HepG2 (cell line): ENCODE measurements around the gene PSORS1C2. TPM values are rescaled to one million over a fixed set of nuclear protein-coding genes. Genes with fewer than 3 reads are reported as not detected.

Experiments
- KDM2A ChIP-seq: sonication (generic); formaldehyde crosslinking; IDR thresholded peaks from 2 replicates; pipeline ENCODE4 v1.4.0; 2020; ENCODE audit warnings: low read depth, missing genetic modification reagents, borderline replicate concordance
- KLF13 ChIP-seq: sonication (generic); formaldehyde crosslinking; IDR thresholded peaks from 2 replicates; pipeline ENCODE4 v1.4.0; 2020; ENCODE audit warnings: mild to moderate bottlenecking, missing genetic modification reagents
- PAF1 ChIP-seq: IDR thresholded peaks from 2 replicates; pipeline ENCODE4 v1.6.1; 2016; ENCODE audit warnings: missing genetic modification reagents, missing compliant biosample characterization
- POLR2G ChIP-seq: fragments of 200-400 bp; formaldehyde crosslinking; IDR thresholded peaks from 2 replicates; pipeline ENCODE4 v1.6.1; 2018; ENCODE audit warnings: mild to moderate bottlenecking, low read depth, low read length, moderate library complexity
- RXRA ChIP-seq: sonication (generic); formaldehyde crosslinking; IDR thresholded peaks from 2 replicates; pipeline ENCODE4 v1.5.1; 2020; ENCODE audit warnings: missing genetic modification reagents
- SKI ChIP-seq: fragments of 450-650 bp; IDR thresholded peaks from one replicate; pipeline ENCODE4 v1.6.1; 2018; ENCODE audit warnings: mild to moderate bottlenecking; ENCODE audit not compliant: partially characterized antibody
- TMF1 ChIP-seq: sonication (generic); formaldehyde crosslinking; IDR thresholded peaks from 2 replicates; pipeline ENCODE4 v1.8.1; 2022; ENCODE audit warnings: low read depth, missing genetic modification reagents
- TP53 ChIP-seq: sonication (generic); formaldehyde crosslinking; conservative IDR thresholded peaks from 2 replicates; pipeline ENCODE4 v1.4.0; 2020; ENCODE audit warnings: missing genetic modification reagents
- ZBTB20 ChIP-seq: sonication (generic); formaldehyde crosslinking; IDR thresholded peaks from 2 replicates; pipeline ENCODE4 v1.8.1; 2023; ENCODE audit warnings: missing genetic modification reagents, low read depth, mild to moderate bottlenecking, borderline replicate concordance
- ZBTB38 ChIP-seq: sonication (generic); formaldehyde crosslinking; IDR thresholded peaks from 2 replicates; pipeline ENCODE4 v1.5.1; 2020; ENCODE audit warnings: mild to moderate bottlenecking, missing genetic modification reagents
- ZBTB8A ChIP-seq: sonication (generic); formaldehyde crosslinking; IDR thresholded peaks from 2 replicates; pipeline ENCODE4 v1.4.0; 2020; ENCODE audit warnings: mild to moderate bottlenecking, low read depth, missing genetic modification reagents, borderline replicate concordance
- ZNF296 ChIP-seq: sonication (generic); formaldehyde crosslinking; conservative IDR thresholded peaks from 2 replicates; pipeline ENCODE4 v1.5.0; 2020; ENCODE audit warnings: mild to moderate bottlenecking, missing genetic modification reagents
- ZNF501 ChIP-seq: sonication (generic); formaldehyde crosslinking; IDR thresholded peaks from 2 replicates; pipeline ENCODE4 v1.5.1; 2020; ENCODE audit warnings: mild to moderate bottlenecking, moderate library complexity, missing genetic modification reagents
- ZNF674 ChIP-seq: sonication (generic); formaldehyde crosslinking; IDR thresholded peaks from 2 replicates; pipeline ENCODE4 v1.5.0; 2020; ENCODE audit warnings: low read depth, mild to moderate bottlenecking, missing genetic modification reagents
- ZNF841 ChIP-seq: sonication (generic); formaldehyde crosslinking; IDR thresholded peaks from 2 replicates; pipeline ENCODE4 v1.8.1; 2023; ENCODE audit warnings: missing genetic modification reagents, borderline replicate concordance
- polyA plus RNA-seq, 8 experiments: library from polyadenylated mRNA; depleted of rRNA in 3 of 8; stranded (reverse) in 7 of 8; unstranded in 1 of 8; fragments of >200 nt; fragmentation: Illumina TruSeq in 4 of 8; extraction: Trizol in 4 of 8; gene quantifications; 2 replicates each; pipeline versions ENCODE4 v1.2.1 to v1.2.3, GENCODE V29; 2011 to 2016; ENCODE audit warnings: low read depth in 4 of 8, missing spikeins in 1 of 8, mixed read lengths in 1 of 8; ENCODE audit not compliant: insufficient read depth in 1 of 8
- total RNA-seq, 5 experiments: library from RNA; depleted of rRNA; stranded (reverse); fragments of >200 nt; fragmentation: Illumina TruSeq; extraction: Trizol; gene quantifications; 2 replicates each; pipeline ENCODE4 v1.2.3, GENCODE V29; 2016; ENCODE audit warnings: low read depth in 1 of 5
- TF ChIP-seq, protein P1 (sequence below): sonication (generic); formaldehyde crosslinking; IDR thresholded peaks from 2 replicates; pipeline ENCODE4 v1.4.0; 2020; ENCODE audit warnings: mild to moderate bottlenecking, missing genetic modification reagents, borderline replicate concordance
- TF ChIP-seq, protein P2 (sequence below): sonication (generic); formaldehyde crosslinking; IDR thresholded peaks from 2 replicates; pipeline ENCODE4 v1.5.1; 2020; ENCODE audit warnings: mild to moderate bottlenecking, missing genetic modification reagents, borderline replicate concordance
- TF ChIP-seq, protein P3 (sequence below): sonication (generic); formaldehyde crosslinking; IDR thresholded peaks from 2 replicates; pipeline ENCODE4 v1.5.1; 2020; ENCODE audit warnings: missing genetic modification reagents, mild to moderate bottlenecking, borderline replicate concordance
- TF ChIP-seq, protein P4 (sequence below), 2 experiments: sonication (generic) in 1 of 2; formaldehyde crosslinking in 1 of 2; IDR thresholded peaks; 2 replicates each; pipeline versions ENCODE4 v1.4.0 to v1.6.1; 2018 to 2020; ENCODE audit warnings: missing genetic modification reagents in 2 of 2, borderline replicate concordance in 1 of 2, low read depth in 1 of 2, mild to moderate bottlenecking in 1 of 2, missing biosample characterization in 1 of 2
- TF ChIP-seq, protein P5 (sequence below): sonication (generic); formaldehyde crosslinking; conservative IDR thresholded peaks from 2 replicates; pipeline ENCODE4 v1.4.0; 2020; ENCODE audit warnings: missing genetic modification reagents

PSORS1C2 gene
- total and polyA plus RNA-seq, 2 of the 13 experiments (the other 11 are each of a cell fraction or from before 2014, with no cell fraction given) = not detected

DNA sequence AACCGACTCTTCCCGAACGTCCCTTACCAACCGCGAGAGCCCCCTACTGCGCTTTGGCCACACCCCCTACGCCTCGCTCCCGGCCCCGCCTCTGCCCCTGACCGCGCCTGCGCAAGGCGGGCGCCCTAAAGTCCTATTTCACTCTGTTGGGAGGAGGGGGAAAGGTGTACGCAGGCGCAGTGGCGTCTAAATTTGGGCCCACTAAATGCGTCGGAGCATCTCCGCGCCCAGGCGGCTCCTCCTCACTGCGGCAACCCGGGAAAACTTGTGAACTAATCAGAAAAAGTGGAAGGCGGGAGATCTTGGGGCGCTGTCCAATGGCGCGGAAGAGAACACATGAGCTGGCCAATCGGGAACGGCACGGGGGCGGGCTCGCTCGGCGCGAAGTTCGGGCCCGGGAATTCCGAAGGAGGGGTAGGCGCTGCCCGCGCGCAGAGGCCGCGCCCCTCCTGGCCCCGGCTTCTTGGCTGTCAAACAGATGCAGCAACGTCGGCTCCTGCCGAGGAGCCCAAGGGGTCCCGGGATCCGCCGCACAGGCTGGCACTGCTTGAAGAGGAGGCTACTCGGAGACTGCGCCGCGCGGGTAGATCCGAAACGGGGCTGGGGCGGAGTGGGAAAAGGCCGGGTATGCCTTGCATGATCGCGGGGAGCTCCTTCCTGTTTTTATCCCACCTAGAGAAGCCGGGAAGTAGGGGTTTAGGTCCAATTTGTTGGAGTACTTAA is 19.4 kb upstream of the PSORS1C2 start, which contains the start of gene TCF19 (continued):
- TF ChIP-seq ZNF296 = no peak
- TF ChIP-seq PAF1 (CRISPR knock-in tag) = no peak
- TF ChIP-seq, protein P1, sequence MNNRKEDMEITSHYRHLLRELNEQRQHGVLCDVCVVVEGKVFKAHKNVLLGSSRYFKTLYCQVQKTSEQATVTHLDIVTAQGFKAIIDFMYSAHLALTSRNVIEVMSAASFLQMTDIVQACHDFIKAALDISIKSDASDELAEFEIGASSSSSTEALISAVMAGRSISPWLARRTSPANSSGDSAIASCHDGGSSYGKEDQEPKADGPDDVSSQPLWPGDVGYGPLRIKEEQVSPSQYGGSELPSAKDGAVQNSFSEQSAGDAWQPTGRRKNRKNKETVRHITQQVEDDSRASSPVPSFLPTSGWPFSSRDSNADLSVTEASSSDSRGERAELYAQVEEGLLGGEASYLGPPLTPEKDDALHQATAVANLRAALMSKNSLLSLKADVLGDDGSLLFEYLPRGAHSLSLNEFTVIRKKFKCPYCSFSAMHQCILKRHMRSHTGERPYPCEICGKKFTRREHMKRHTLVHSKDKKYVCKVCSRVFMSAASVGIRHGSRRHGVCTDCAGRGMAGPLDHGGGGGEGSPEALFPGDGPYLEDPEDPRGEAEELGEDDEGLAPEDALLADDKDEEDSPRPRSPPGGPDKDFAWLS (CRISPR knock-in tag) = no peak
- peak; percentile 92 for TF ChIP-seq TMF1 (CRISPR knock-in tag)
- TF ChIP-seq, protein P2, sequence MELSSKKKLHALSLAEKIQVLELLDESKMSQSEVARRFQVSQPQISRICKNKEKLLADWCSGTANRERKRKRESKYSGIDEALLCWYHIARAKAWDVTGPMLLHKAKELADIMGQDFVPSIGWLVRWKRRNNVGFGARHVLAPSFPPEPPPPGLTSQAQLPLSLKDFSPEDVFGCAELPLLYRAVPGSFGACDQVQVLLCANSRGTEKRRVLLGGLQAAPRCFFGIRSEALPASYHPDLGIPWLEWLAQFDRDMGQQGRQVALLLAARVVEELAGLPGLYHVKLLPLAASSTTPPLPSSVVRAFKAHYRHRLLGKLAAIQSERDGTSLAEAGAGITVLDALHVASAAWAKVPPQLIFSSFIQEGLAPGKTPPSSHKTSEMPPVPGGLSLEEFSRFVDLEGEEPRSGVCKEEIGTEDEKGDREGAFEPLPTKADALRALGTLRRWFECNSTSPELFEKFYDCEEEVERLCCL = no peak
- TF ChIP-seq ZBTB8A (CRISPR knock-in tag) = no peak
- no peak for TF ChIP-seq ZBTB38
- no peak for TF ChIP-seq ZNF674
- TF ChIP-seq, protein P3, sequence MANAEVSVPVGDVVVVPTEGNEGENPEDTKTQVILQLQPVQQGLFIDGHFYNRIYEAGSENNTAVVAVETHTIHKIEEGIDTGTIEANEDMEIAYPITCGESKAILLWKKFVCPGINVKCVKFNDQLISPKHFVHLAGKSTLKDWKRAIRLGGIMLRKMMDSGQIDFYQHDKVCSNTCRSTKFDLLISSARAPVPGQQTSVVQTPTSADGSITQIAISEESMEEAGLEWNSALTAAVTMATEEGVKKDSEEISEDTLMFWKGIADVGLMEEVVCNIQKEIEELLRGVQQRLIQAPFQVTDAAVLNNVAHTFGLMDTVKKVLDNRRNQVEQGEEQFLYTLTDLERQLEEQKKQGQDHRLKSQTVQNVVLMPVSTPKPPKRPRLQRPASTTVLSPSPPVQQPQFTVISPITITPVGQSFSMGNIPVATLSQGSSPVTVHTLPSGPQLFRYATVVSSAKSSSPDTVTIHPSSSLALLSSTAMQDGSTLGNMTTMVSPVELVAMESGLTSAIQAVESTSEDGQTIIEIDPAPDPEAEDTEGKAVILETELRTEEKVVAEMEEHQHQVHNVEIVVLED (CRISPR knock-in tag) = peak; percentile 84
- TF ChIP-seq ZNF841 (CRISPR knock-in tag) = peak; percentile 28; the same call in 1 of the 2 replicates
- TF ChIP-seq ZNF501 = peak; percentile 97
- no peak for TF ChIP-seq RXRA (CRISPR knock-in tag)
- TF ChIP-seq KLF13 (CRISPR knock-in tag) = no peak
- TF ChIP-seq, protein P4, sequence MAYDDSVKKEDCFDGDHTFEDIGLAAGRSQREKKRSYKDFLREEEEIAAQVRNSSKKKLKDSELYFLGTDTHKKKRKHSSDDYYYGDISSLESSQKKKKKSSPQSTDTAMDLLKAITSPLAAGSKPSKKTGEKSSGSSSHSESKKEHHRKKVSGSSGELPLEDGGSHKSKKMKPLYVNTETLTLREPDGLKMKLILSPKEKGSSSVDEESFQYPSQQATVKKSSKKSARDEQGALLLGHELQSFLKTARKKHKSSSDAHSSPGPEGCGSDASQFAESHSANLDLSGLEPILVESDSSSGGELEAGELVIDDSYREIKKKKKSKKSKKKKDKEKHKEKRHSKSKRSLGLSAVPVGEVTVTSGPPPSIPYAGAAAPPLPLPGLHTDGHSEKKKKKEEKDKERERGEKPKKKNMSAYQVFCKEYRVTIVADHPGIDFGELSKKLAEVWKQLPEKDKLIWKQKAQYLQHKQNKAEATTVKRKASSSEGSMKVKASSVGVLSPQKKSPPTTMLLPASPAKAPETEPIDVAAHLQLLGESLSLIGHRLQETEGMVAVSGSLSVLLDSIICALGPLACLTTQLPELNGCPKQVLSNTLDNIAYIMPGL (CRISPR knock-in tag; IDR thresholded peaks at IDR 0.05; ENCODE audit: borderline replicate concordance in 1 of 2, low read depth in 1 of 2) = peak in 1 of 2 experiments; percentile 40; a peak in 1 of 4 replicates
- TF ChIP-seq, protein P5, sequence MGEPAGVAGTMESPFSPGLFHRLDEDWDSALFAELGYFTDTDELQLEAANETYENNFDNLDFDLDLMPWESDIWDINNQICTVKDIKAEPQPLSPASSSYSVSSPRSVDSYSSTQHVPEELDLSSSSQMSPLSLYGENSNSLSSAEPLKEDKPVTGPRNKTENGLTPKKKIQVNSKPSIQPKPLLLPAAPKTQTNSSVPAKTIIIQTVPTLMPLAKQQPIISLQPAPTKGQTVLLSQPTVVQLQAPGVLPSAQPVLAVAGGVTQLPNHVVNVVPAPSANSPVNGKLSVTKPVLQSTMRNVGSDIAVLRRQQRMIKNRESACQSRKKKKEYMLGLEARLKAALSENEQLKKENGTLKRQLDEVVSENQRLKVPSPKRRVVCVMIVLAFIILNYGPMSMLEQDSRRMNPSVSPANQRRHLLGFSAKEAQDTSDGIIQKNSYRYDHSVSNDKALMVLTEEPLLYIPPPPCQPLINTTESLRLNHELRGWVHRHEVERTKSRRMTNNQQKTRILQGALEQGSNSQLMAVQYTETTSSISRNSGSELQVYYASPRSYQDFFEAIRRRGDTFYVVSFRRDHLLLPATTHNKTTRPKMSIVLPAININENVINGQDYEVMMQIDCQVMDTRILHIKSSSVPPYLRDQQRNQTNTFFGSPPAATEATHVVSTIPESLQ (CRISPR knock-in tag) = no peak
- TF ChIP-seq SKI = peak; percentile 37
- TF ChIP-seq ZBTB20 (CRISPR knock-in tag) = no peak
- TF ChIP-seq TP53 (CRISPR knock-in tag) = no peak
- TF ChIP-seq POLR2G = peak; percentile 63; the same call in 1 of the 2 replicates
- TF ChIP-seq KDM2A = peak; percentile 75
